Left colon (tissue), 2 donors: Measurements from ENCODE around the gene MIOX. TPM values are rescaled to one million over a fixed set of nuclear protein-coding genes. Genes with fewer than 3 reads are reported as not detected.
"Not testable (repeated sequence)": the region's sequence is repeated elsewhere in the genome, so short reads cannot be mapped to it uniquely, and the experiment has no call there.

Source experiments
- ATAC-seq: fragments of 200-7000 bp; cut with Tn5 transposase; one replicate; pipeline ENCODE4 v1.9.1; 2020; ENCODE audit warnings: mild to moderate bottlenecking, moderate library complexity
- DNase-seq, 2 donors: peaks; one replicate each; pipeline ENCODE4 v3.0.0-alpha.2; 2020
- intact Hi-C, 2 donors: fragments of 100-400 bp; cut with DNase I in 1 of 2; cut with micrococcal nuclease in 1 of 2; formaldehyde crosslinking; loops; one replicate each; pipeline versions ENCODE4 v1.11.2 to v1.14.0; 2022; cut with DNase I, micrococcal nuclease
- total RNA-seq, 2 donors: library from RNA; stranded (reverse); fragmentation: NEBNext Ultra II Directional; extraction: Animal tissue kit (Norgen Biotek cat#: 25700); gene quantifications; one replicate each; pipeline ENCODE4 v1.2.1, GENCODE V29; 2021
- donor health status: DM: no; HTN: no; CAD: no.
- donor health status: DM: yes; HTN: yes; CAD: no.

MIOX gene
- total RNA-seq, 2 donors from 2014 or later: not detected

GRCh38 chr22:50505276-50505775 lies 18.7 kb downstream of the MIOX start:
- no peak for DNase-seq
- intact Hi-C loops: no loop called here
- no peak for ATAC-seq

- intact Hi-C loops: no loop called here
- ATAC-seq (no peak), DNase-seq (peak in 1 of 2 donors; percentile 34)
These were observed 19.3 kb downstream of the MIOX start for GRCh38 chr22:50505776-50506610.

GRCh38 chr22:50506611-50507420 lies 20.2 kb downstream of the MIOX start:
- intact Hi-C loops: no loop called here

GRCh38 chr22:50507421-50507990 lies 20.8 kb downstream of the MIOX start, which contains the start of gene LMF2:
Gene LMF2, minus strand, starts transcription at chr22:50507702. Its CDS starts 27 bp downstream, at chr22:50507675.
- peak; percentile 79 for ATAC-seq
- DNase-seq: peak; percentile 87 to 94
- intact Hi-C loops: no loop called here

More at GRCh38 chr22:50506611-50507420, 20.2 kb downstream of the MIOX start:
- ATAC-seq (peak; percentile 3), DNase-seq (peak; percentile 47 to 49)

GRCh38 chr22:50507991-50508884 lies 21.6 kb downstream of the MIOX start, which contains the start of gene NCAPH2:
Gene NCAPH2, plus strand, starts transcription at chr22:50508224. Its CDS starts 114 bp downstream, at chr22:50508338.
- peak; percentile 95 to 98 for DNase-seq
- peak; percentile 80 for ATAC-seq
- intact Hi-C loops: no loop called here

- intact Hi-C loops: no loop called here
- DNase-seq: no peak
- no peak for ATAC-seq
These were observed 22.2 kb downstream of the MIOX start for GRCh38 chr22:50508897-50509296.

GRCh38 chr22:50513175-50513574 lies 26.5 kb downstream of the MIOX start:
- no peak for ATAC-seq
- intact Hi-C loops: no loop called here
- DNase-seq: no peak

- intact Hi-C loops: no loop called here
- ATAC-seq (no peak), DNase-seq (no peak)
These were observed 29.4 kb downstream of the MIOX start for GRCh38 chr22:50516068-50516467.

- intact Hi-C loops: no loop called here
- ATAC-seq (no peak), DNase-seq (no peak)
These were observed 30.2 kb downstream of the MIOX start for GRCh38 chr22:50516891-50517290.

- intact Hi-C loops: no loop called here
- no peak for ATAC-seq
These were observed 31.0 kb downstream of the MIOX start for GRCh38 chr22:50517495-50518260.

GRCh38 chr22:50518606-50519005 lies 31.9 kb downstream of the MIOX start:
- ATAC-seq (no peak), DNase-seq (no peak)
- intact Hi-C loops: no loop called here

More at GRCh38 chr22:50517495-50518260, 31.0 kb downstream of the MIOX start:
- DNase-seq: no peak

- ATAC-seq (no peak), DNase-seq (no peak)
- intact Hi-C loops: no loop called here
These were observed 32.5 kb downstream of the MIOX start for GRCh38 chr22:50519151-50519550.

- intact Hi-C loops, ATAC-seq, DNase-seq: not testable (repeated sequence)
These were observed 33.5 kb downstream of the MIOX start for GRCh38 chr22:50520184-50520583.

GRCh38 chr22:50520826-50521453 lies 34.3 kb downstream of the MIOX start:
- no peak for DNase-seq
- intact Hi-C loops: no loop called here
- ATAC-seq: no peak

GRCh38 chr22:50521710-50522109 lies 35.1 kb downstream of the MIOX start:
- intact Hi-C loops: no loop called here
- DNase-seq (no peak), ATAC-seq (no peak)

- no peak for DNase-seq
- no peak for ATAC-seq
- intact Hi-C loops: no loop called here
These were observed 35.6 kb downstream of the MIOX start for GRCh38 chr22:50522208-50522805.
